ENCODE data around the gene PRR11. TPM values are rescaled to one million over a fixed set of nuclear protein-coding genes. Genes with fewer than 3 reads are reported as not detected.
A peak's percentile ranks its signal among the peaks of the same experiment; 100 is the strongest.

Gene PRR11
- total RNA-seq (1 to 10 TPM in 1 of 2 donors, under 1 TPM in 1; 0.62 to 2.9 TPM), polyA plus RNA-seq (1 to 10 TPM in 1 of 2 donors, under 1 TPM in 1; 0.13 to 1.8 TPM)
- long read RNA-seq, donor 1, partial matches to known transcripts, result 0 of 2 reads
- long read RNA-seq, donor 1, other reads (novel, unspliced or antisense), result 0 of 2 reads
- long read RNA-seq, donor 2, result 0 reads

- H3K4me3 ChIP-seq (ENCODE audit: low read length in 2 of 2), result peak within 1 kb of the TSS; percentile 58 to 62
- H3K4me1 ChIP-seq (ENCODE audit: control insufficient read depth in 1 of 2, insufficient read depth in 2 of 2, low read length in 2 of 2), result peaks cover 0 to 1% of the 10 kb centered on the region in 2 donors
- intact Hi-C loops (cut with DNase I), result loop anchor here in 1 of 2 donors (5.0 kb wide), 1 partner anchor 48 kb away; the partner anchor contains the start of gene TRIM37
- H3K36me3 ChIP-seq (ENCODE audit: control insufficient read depth in 1 of 2, insufficient read depth in 2 of 2, low read length in 1 of 2), result no peaks in the 10 kb centered on the region
- H3K9me3 ChIP-seq (ENCODE audit: control insufficient read depth, low read length), result no peaks in the 10 kb centered on the region
- ATAC-seq (ENCODE audit: low FRiP score) (peak; percentile 97), DNase-seq (peak; percentile 95 to 96)
- 1% methylated on average over 25 of the region's 25 CpGs for WGBS, 2 donors
- peak within 1 kb of the TSS in 1 of 2 donors; percentile 79 for H3K27ac ChIP-seq (ENCODE audit: low read depth in 1 of 2, low read length in 2 of 2)
- no peaks in the 10 kb centered on the region for H3K27me3 ChIP-seq (ENCODE audit: control insufficient read depth in 1 of 2, insufficient read depth in 2 of 2, low read length in 1 of 2)
These were observed at the start of gene PRR11 for GRCh38 chr17:59155439-59156177. Gene PRR11, plus strand, starts transcription at chr17:59155746. Its CDS starts 14,007 bp downstream, at chr17:59169753.

GRCh38 chr17:59105852-59106462 lies 49.6 kb upstream of the PRR11 start:
- Histone ChIP-seq H3K36me3 (ENCODE audit: control insufficient read depth in 1 of 2, insufficient read depth in 2 of 2, low read length in 1 of 2) (no peaks in the 10 kb centered on the region), H3K9me3 (ENCODE audit: control insufficient read depth, low read length) (no peaks in the 10 kb centered on the region), H3K4me3 (ENCODE audit: low read length in 2 of 2) (peak overlapping the region; percentile 59 to 60), H3K4me1 (ENCODE audit: control insufficient read depth in 1 of 2, insufficient read depth in 2 of 2, low read length in 2 of 2) (no peaks in the 10 kb centered on the region), H3K27me3 (ENCODE audit: control insufficient read depth in 1 of 2, insufficient read depth in 2 of 2, low read length in 1 of 2) (no peaks in the 10 kb centered on the region), H3K27ac (ENCODE audit: low read depth in 1 of 2, low read length in 2 of 2) (peak overlapping the region in 1 of 2 donors; percentile 62)
- peak; percentile 71 for ATAC-seq (ENCODE audit: low FRiP score)
- peak; percentile 74 to 90 for DNase-seq
- intact Hi-C loops (cut with DNase I), result loop anchor here in 1 of 2 donors (2.0 to 5.0 kb wide), 2 partner anchors 51 to 587 kb away; partner anchors contain the start of genes PRR11 and SKA2
- 0 to 1% methylated on average over 18 of the region's 18 CpGs for WGBS, 2 donors

GRCh38 chr17:59106463-59107305 lies 48.9 kb upstream of the PRR11 start, which contains the start of gene TRIM37:
Gene TRIM37, minus strand, starts transcription at chr17:59106880. Its CDS starts 419 bp downstream, at chr17:59106461.
- peak; percentile 99 to 100 for DNase-seq
- Histone ChIP-seq H3K27ac (ENCODE audit: low read depth in 1 of 2, low read length in 2 of 2) (peak within 1 kb of the TSS in 1 of 2 donors; percentile 62), H3K36me3 (ENCODE audit: control insufficient read depth in 1 of 2, insufficient read depth in 2 of 2, low read length in 1 of 2) (no peaks in the 10 kb centered on the region), H3K4me1 (ENCODE audit: control insufficient read depth in 1 of 2, insufficient read depth in 2 of 2, low read length in 2 of 2) (no peaks in the 10 kb centered on the region), H3K4me3 (ENCODE audit: low read length in 2 of 2) (peak within 1 kb of the TSS; percentile 59 to 60), H3K9me3 (ENCODE audit: control insufficient read depth, low read length) (no peaks in the 10 kb centered on the region), H3K27me3 (ENCODE audit: control insufficient read depth in 1 of 2, insufficient read depth in 2 of 2, low read length in 1 of 2) (no peaks in the 10 kb centered on the region)
- intact Hi-C loops (cut with DNase I), result loop anchor here in 1 of 2 donors (2.0 to 5.0 kb wide), 2 partner anchors 51 to 588 kb away; partner anchors contain the start of genes PRR11 and SKA2
- ATAC-seq (ENCODE audit: low FRiP score), result peak; percentile 100
- 0 to 1% methylated on average over 88 to 89 of the region's 89 CpGs for WGBS, 2 donors

- Histone ChIP-seq H3K4me3 (ENCODE audit: low read length in 2 of 2) (peak overlapping the region; percentile 36 to 43), H3K27ac (ENCODE audit: low read depth in 1 of 2, low read length in 2 of 2) (peak overlapping the region in 1 of 2 donors; percentile 24), H3K9me3 (ENCODE audit: control insufficient read depth, low read length) (no peaks in the 10 kb centered on the region), H3K4me1 (ENCODE audit: control insufficient read depth in 1 of 2, insufficient read depth in 2 of 2, low read length in 2 of 2) (no peaks in the 10 kb centered on the region), H3K36me3 (ENCODE audit: control insufficient read depth in 1 of 2, insufficient read depth in 2 of 2, low read length in 1 of 2) (no peaks in the 10 kb centered on the region), H3K27me3 (ENCODE audit: control insufficient read depth in 1 of 2, insufficient read depth in 2 of 2, low read length in 1 of 2) (no peaks in the 10 kb centered on the region)
- intact Hi-C loops (cut with DNase I), result loop anchor here in 1 of 2 donors (2.0 to 5.0 kb wide), 2 partner anchors 50 to 588 kb away; partner anchors contain the start of genes PRR11 and SKA2
- ATAC-seq (ENCODE audit: low FRiP score) (peak; percentile 5), DNase-seq (no peak)
- 1 to 3% methylated on average over 10 of the region's 10 CpGs for WGBS, 2 donors
These were observed 48.3 kb upstream of the PRR11 start for GRCh38 chr17:59107306-59107670.

GRCh38 chr17:59108400-59109102 lies 47.0 kb upstream of the PRR11 start:
- WGBS, 2 donors, result 39 to 51% methylated on average over 7 of the region's 7 CpGs
- ATAC-seq (ENCODE audit: low FRiP score) (no peak), DNase-seq (no peak)
- Histone ChIP-seq H3K36me3 (ENCODE audit: control insufficient read depth in 1 of 2, insufficient read depth in 2 of 2, low read length in 1 of 2) (no peaks in the 10 kb centered on the region), H3K27ac (ENCODE audit: low read depth in 1 of 2, low read length in 2 of 2) (no peak overlapping the region), H3K4me3 (ENCODE audit: low read length in 2 of 2) (no peak overlapping the region), H3K4me1 (ENCODE audit: control insufficient read depth in 1 of 2, insufficient read depth in 2 of 2, low read length in 2 of 2) (no peaks in the 10 kb centered on the region), H3K9me3 (ENCODE audit: control insufficient read depth, low read length) (no peaks in the 10 kb centered on the region), H3K27me3 (ENCODE audit: control insufficient read depth in 1 of 2, insufficient read depth in 2 of 2, low read length in 1 of 2) (no peaks in the 10 kb centered on the region)
- intact Hi-C loops (cut with DNase I), result loop anchor here in 1 of 2 donors (5.0 kb wide), 1 partner anchor 49 kb away; the partner anchor contains the start of genes PRR11 and SKA2

- no peak for DNase-seq
- intact Hi-C loops (cut with DNase I), result no loop called here
- ATAC-seq (ENCODE audit: low FRiP score), result no peak
- Histone ChIP-seq H3K9me3 (ENCODE audit: control insufficient read depth, low read length) (no peaks in the 10 kb centered on the region), H3K4me3 (ENCODE audit: low read length in 2 of 2) (no peak overlapping the region), H3K27me3 (ENCODE audit: control insufficient read depth in 1 of 2, insufficient read depth in 2 of 2, low read length in 1 of 2) (no peaks in the 10 kb centered on the region), H3K4me1 (ENCODE audit: control insufficient read depth in 1 of 2, insufficient read depth in 2 of 2, low read length in 2 of 2) (no peaks in the 10 kb centered on the region), H3K36me3 (ENCODE audit: control insufficient read depth in 1 of 2, insufficient read depth in 2 of 2, low read length in 1 of 2) (no peaks in the 10 kb centered on the region), H3K27ac (ENCODE audit: low read depth in 1 of 2, low read length in 2 of 2) (no peak overlapping the region)
These were observed 44.6 kb upstream of the PRR11 start for GRCh38 chr17:59110973-59111372.

- WGBS, 2 donors, result 80 to 81% methylated on average over 3 of the region's 3 CpGs
- ATAC-seq (ENCODE audit: low FRiP score) (no peak), DNase-seq (no peak)
- Histone ChIP-seq H3K9me3 (ENCODE audit: control insufficient read depth, low read length) (no peaks in the 10 kb centered on the region), H3K4me1 (ENCODE audit: control insufficient read depth in 1 of 2, insufficient read depth in 2 of 2, low read length in 2 of 2) (no peaks in the 10 kb centered on the region), H3K4me3 (ENCODE audit: low read length in 2 of 2) (no peak overlapping the region), H3K36me3 (ENCODE audit: control insufficient read depth in 1 of 2, insufficient read depth in 2 of 2, low read length in 1 of 2) (no peaks in the 10 kb centered on the region), H3K27me3 (ENCODE audit: control insufficient read depth in 1 of 2, insufficient read depth in 2 of 2, low read length in 1 of 2) (no peaks in the 10 kb centered on the region), H3K27ac (ENCODE audit: low read depth in 1 of 2, low read length in 2 of 2) (no peak overlapping the region)
- intact Hi-C loops (cut with DNase I), result no loop called here
These were observed 44.0 kb upstream of the PRR11 start for GRCh38 chr17:59111539-59111938.
